GM21723 (cell line): ENCODE measurements around the gene GNPAT.
"Not testable (repeated sequence)": the region's sequence is repeated elsewhere in the genome, so short reads cannot be mapped to it uniquely, and the experiment has no call there.

Experiments
- ATAC-seq: cut with Tn5 transposase; IDR thresholded peaks from one replicate; pipeline ENCODE4 v1.9.1; 2021; ENCODE audit warnings: mild to moderate bottlenecking, moderate library complexity; ENCODE audit not compliant: unreplicated experiment

Gene GNPAT

DNA sequence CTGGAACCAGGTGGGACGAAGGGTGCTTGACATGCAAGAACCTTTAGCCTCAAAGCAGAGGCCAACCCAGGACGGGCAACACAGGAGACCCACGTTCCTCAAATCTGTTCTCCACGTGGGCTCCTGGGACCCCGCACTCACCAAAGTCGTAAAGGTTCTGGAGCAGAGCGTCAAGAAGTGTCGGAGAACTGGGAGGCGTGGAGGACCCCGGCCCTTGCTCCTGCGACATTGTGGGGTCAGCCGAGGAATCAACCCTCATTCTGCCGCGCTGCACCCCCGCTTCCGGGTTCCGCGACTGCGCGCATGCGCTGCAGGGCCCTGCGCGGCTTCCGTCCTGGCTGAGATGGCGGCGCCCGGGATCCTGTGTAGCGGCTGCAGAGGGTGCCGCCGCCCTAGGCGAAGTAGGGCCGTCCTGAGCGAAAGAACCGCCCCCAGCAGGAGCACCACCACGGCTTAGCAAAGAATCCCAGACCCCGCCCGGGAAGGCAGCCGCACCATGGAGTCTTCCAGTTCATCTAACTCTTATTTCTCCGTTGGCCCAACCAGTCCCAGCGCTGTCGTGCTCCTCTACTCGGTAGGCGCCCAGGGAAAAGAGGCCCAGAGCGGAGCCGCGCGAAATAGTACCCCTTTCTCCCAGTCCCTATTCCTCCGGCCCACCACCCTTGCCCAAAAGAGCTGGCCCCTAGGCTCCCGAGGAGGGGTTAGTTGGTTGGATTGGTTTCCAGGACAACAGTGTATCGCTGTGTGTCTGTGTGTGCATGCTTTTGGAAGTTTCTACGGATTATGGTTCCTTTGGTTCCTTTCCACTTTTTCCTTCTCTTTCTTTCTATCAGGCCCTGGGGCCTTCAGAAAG, at the start of gene GNPAT:
TSS of gene GNPAT (plus strand) at position 330 of the 853 bp plus-strand sequence. CDS start at position 497, 167 bp downstream.
- ATAC-seq = peak; percentile 93

DNA sequence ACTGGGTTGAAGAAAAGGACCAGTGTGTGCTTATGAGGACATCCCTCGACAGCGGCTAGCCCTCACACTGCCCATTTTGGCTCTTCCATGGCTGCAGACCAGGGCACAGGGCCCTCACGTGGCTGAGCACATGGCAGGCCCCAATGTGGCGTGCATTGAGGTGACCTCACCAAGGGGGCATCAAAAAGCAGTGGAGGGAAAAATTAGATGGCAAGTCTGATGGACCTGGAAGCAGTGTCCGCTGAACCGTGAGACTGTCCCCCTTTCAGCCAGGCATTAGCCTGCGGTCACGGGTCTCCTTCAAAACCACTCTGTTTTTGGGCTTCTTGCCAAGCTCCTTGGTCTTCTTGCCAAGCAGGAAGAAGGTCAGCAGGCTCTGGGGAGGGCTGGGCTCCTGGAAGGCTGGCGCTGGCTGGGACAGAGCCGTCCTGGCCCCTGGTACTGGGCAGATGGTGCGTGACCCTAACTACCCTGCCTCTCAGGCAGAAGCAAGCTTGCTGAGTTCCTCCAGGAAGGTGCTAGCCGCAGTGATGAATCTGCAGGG, 48.3 kb upstream of the GNPAT start:
- no peak for ATAC-seq

GRCh38 chr1:231193710-231194340, 47.2 kb upstream of the GNPAT start:
- ATAC-seq = no peak

DNA sequence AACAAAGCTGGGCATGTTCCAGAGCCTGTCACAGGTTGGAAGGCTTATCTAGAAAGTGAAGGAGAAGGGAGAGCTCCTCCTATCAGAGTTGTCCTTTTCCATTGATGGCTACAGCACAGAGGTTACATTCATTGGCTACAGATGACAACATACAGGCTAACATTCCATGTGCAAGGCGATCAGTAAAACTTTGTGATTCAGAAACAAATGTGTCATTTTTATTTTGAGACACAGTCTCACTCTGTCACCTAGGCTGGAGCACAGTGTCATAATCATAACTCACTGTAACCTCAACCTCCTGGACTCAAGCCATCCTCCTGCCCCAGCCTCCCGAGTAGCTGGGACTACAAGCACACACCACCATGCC, 46.6 kb upstream of the GNPAT start:
- ATAC-seq = no peak

DNA sequence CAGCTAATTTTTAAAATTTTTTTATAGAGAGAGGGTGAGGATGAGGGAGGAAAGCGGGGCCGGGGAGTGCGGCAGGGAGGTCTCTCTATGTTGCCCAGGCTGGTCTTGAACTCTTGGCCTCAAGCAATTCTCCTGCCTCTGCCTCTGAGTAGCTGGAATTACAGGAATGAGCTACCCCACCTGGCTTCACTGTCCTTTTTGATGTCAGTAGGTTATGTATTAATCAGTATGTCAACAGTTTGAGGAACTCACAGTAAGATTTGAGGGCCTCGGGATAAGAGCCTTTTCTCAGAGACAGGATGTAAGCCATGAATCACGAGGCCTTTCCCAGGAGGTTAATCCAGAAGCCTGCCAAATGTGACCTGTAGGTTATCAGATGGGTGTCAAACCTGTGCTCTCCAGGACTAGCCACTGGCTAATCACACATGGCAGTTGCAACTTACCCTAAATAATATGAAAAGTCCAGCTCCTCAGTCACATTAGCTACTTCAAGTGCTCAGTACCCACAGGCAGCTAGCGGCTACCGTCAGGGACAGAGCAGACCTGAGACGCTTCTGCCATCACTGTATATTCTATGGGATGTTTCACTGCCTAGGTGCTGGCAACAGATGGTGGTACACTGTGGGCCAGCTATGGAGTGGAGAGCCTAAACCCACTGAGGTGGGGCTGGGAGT, 46.0 kb upstream of the GNPAT start:
- ATAC-seq = no peak

DNA sequence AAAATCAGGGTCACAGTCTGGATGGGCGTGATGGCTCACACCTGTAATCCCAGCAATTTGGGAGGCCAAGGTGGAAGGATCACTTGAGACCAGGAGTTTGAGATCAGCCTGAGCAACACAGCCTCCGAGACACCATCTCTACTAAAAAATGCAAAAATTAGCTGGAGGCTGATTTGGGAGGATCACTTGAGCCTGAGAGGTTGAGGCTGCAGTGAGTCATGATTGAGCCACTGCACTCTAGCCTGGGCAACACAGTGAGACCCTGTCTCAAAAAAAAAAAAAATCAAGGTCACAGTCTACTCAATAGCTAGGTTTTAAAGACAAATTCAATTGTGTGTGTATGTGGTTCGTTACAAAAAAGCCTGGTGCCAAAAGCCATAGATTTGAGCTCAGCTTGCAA, 44.7 kb upstream of the GNPAT start:
- no peak for ATAC-seq

DNA sequence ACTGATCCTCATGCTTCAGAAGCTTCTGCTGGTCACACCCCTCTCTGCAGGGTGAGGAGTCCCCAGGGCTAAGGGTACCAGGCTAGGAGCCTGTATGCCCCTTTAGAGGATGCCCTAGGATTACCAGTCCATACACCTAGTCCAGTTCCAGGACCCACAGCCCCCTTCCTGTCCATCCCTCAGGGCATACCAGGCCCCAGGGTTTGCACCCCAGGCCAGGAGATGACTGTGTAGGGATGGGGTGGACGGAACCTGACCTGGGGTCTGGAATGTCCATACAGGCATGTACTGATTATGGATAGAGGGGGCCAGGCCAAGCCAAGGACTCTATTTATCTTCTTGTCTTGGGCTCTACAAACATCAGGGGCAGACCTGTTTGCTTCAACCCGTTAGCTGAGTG, 44.3 kb upstream of the GNPAT start:
- ATAC-seq = no peak

DNA sequence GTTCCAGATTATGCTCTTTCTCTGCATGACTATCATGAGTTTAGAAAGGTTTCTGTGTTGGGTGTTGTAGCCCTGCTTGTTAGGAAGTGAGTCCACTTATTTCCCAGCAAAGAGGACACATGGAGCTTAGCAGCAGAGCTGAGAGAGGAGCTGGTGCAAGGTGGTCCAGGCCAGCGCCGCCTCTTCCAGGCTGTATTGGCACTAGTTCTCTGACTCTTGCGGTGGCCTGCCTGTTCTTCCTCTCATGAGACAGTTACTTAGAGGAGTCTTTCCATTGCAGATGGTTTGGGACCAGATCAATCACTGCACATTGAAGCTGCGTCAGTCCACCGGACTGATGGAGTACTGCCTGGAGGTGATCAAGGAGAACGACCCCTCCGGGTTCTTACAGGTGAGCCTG, 41.1 kb upstream of the GNPAT start:
- ATAC-seq = no peak

DNA sequence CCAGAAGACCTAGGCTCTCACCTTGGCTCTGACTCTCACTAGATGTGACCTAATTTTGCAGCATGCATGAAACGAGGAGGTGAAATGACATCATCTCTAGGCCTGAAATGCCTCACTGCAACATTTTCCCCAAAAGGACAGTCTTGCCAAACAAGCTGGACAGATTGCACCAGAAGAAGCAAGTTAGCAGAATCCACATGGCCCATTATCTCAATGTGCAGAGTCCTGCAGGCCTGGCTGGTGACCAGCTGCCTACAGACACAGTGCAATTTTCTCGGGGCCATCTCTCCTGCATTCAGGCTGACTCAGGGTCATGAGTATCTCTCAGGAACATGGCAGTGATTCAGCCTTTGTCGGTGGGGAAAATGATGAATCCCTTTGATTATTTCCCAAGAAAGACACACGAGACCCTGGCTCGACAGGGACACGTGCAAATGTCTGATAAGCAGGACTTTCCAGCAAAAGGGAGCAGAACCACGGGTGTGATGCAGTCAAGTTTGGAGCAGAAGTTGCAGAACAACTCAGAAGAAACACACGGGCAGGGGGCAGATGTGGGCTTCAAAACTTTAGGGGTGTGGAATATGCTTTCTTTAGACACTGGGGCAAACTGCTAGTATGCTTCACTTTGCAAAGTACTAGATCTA, 40.5 kb upstream of the GNPAT start:
- ATAC-seq = no peak

DNA sequence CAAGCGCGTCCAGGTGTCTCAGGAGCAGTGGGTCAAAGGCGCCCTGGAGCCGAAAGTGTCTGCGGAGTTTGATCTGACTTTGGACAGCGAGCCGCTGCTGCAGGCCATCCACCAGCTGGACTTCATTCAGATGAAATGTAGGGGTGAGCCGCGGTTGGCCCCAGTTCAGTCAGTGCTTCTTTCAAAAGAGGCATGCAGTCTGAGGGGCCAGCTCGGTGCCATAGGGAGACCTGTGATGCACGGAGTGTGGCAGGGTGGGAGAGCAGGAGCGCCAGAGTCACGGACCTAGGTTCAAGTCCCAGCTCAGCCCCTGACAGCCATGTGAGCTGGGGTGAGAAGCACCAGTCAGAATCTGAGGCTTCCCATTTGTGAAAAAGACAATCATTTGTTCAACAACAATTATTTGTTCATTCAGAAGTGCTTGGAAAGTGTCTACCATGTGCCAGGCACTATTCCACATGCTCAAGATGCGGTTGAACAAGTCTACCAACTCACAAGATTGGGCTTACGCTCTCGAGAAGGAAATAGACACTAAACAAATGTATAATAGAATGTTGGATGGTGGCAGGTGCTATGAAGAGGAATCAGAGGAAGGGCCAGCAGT, 39.5 kb upstream of the GNPAT start:
- no peak for ATAC-seq

DNA sequence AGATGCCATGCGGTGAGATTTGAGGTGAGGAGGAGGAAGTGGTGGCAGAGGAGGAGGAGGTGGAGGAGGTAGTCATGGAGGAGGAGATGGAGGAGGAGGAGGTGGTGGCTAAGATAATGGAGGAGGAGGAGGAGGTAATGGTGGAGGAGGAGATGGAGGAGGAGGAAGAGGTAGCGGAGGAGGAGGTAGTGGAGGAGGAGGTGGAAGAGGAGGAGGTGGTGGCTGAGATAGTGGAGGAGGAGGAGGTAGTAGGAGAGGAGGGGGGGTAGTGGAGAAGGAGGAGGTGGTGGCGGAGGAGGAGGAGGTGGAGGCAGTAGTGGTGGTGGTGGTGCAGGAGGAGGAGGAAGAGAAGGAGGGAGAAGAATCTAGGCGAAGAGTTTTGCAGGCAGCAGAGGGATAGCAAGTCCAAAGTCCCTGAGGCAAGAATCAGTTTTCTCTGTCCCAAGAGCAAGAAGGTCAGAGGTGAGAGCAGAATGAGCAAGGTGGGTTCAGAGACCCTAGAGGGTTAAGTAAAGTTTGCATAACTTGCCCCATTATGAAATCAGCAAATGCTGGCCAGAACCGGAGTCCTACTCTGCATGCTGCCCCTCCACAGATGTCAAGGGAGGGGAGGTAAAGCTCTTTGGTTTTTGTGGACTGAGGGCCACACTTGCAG, 38.9 kb upstream of the GNPAT start:
- no peak for ATAC-seq

DNA sequence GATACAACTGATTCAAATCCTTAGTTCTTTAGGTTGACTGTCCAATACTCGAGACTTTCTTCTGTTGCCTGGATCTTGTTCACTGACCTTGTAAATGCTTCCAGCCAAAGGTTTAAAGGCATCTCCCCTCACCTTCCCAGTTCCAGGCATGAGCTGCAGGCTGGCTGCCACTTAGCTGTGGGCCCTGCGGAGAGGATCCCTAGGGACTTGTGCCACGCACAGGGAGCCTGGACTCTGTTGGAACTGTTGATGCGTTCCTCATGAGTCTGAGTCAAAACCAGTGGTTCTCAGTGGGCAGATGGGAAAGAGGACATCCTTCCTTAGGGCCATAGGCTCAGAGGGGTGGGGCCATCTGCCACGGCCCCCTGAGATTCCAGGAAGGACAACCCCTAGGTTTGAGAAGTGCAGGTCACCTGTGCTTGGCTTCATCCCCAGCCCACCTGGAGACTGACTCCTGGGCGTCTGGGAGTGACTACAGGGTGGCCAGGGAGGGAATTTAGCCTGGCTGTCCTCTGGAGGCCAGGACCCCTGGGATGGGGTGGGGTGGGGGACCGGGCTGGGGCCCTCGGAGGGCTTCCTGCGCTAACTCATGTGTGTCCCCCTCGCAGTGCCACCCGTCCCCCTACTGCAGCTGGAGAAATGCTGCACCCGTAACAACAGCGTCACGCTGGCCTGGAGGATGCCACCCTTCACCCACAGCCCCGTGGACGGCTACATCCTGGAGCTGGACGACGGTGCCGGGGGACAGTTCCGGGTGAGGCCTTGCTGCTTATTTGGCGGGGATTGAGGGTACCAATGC, 37.6 kb upstream of the GNPAT start:
- ATAC-seq = no peak

GRCh38 chr1:231206856-231207255, 34.2 kb upstream of the GNPAT start:
- ATAC-seq = no peak

DNA sequence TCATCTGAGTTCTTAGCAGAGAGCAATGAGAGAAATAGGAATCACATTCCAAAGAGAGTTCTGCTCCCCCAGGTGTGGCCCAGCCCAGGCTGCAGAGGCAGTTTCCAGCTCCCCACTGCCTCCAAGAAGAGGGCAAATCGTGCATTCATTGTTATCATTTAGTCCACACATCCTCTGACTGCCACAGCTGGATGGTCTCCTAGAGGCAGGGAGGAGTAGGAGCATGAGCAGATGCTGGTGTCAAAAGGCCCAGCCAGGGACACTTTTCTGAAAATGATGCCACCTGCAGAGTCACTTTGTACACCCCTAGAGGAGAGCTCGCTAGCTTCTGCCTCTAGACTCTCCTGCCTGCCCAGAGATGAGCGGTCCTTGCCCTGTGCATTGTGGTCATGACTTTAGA, 33.6 kb upstream of the GNPAT start:
- ATAC-seq = no peak

GRCh38 chr1:231208980-231209379, 32.0 kb upstream of the GNPAT start:
- ATAC-seq = no peak

DNA sequence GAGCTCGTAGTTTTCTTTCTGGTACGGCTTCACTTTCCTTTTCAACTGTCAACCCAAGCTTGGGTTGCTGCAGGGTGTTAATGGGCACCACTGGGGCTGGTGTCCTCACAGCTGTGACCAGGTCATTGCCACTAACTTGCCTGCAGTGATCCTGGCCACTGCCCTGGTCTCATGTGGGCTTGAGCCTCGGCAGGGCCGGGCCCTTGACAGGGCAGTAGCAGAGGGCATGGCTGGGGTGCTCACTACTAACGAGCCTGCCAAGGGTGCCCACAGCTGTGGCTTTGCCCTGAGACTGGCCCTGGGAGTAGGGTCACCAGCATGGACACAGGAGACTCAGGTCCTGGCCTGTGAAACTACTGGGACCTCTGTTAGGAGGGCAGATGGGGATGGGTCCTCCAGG, 31.5 kb upstream of the GNPAT start:
- ATAC-seq = no peak

GRCh38 chr1:231210126-231210525, 30.9 kb upstream of the GNPAT start:
- ATAC-seq = no peak

DNA sequence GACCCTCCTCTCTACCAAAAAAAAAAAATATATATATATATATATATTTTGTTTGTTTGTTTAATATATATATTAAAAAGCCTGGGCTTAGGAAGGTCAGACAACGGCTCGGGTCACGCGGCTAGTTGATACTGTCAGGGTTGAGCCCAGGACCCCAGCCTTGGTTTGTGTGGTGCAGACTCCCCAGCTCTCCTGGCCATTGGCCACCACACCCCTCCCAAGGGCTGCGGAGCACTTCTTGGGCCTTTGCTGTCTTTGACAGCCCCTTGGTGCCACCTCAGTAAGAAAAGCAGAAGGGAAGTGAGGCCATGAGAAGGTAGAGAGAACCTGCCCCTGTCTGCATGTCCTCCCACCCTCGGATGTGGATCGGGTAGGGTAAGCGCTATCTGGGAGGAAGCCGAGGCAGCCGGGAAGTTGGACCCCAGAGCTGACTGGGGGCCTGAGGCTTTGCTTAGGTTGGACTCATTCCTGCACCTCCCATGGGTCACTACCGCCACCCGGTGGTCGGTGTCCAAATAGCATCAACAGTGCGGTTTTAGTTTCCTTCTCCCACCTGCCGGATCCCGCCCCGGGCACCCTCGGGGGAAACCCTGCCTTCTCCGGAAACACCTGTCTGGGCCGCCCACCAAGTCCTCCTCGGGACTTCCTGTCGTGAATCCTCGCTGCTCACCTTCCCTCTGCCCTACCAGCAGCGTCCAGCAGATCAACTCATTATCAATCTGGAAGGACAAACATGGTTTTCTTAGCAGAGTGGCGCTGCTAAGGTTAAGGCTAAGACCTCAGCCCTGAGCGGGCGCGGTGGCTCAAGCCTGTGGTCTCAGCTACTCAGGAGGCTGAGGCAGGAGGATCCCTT, 29.8 kb upstream of the GNPAT start:
- ATAC-seq = peak; percentile 91

GRCh38 chr1:231212301-231212700, 28.7 kb upstream of the GNPAT start:
- not testable (repeated sequence) for ATAC-seq
